ENCODE measurements around the gene ABL1. TPM values are rescaled to one million over a fixed set of nuclear protein-coding genes. Genes with fewer than 3 reads are reported as not detected.

The ABL1 gene
- polyA plus RNA-seq, 3 donors, result 4.5 to 14.5 (median 8.0) TPM

DNA sequence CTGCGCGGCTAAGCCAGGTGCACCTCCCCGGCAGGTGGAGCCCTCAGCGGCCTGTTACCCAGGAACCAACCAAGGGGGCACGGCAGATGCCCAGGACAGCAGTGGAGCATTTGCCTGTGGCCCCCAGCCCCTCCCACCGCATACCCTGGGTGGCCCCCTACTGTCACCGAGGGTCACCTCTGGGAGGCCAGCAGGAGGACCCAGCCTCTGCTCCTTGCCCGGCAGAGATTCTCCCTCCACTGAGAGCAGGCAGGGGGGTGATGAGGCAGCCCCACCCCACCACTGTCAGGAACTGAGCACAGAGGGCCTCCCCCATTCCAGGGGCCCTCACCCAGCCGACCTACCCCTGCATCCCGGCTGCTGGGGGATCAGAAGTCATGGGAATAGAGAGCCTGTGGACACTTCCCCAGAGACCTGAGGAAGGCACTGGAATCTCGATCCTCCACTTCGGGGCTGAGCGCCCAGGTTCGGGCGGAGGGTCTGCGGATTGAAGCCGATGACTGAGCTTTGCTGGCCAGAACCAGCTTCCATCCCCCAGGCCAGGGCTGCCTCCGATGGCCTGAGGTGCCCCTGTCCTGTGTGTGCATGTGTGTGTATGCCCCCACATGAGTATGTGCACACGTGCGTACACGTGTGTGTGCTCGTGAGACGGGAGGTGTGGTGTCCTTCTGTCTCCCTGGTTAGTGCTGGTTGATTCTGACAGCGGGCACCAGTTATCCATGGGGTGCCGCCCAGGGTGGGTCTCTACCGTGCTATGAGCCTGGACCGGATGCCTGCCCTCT is 61.4 kb downstream of the ABL1 start, which contains the start of gene QRFP:
Gene QRFP (minus strand): TSS at position 580 of the 782 bp plus-strand sequence. CDS start 2,974 bp downstream, outside the sequence.
- H3K9me3 ChIP-seq (replicated peaks in 1 of 2; ENCODE audit: control insufficient read depth in 1 of 2, insufficient read depth in 1 of 2, low read length in 2 of 2), result no peaks in the 10 kb centered on the region
- WGBS (ENCODE audit: insufficient coverage), result 96% methylated on average over 24 of the region's 27 CpGs
- peaks cover 0 to 4% of the 10 kb centered on the region in 2 donors for H3K36me3 Mint-ChIP-seq
- H3K27ac Mint-ChIP-seq, result no peak within 1 kb of the TSS
- H3K27ac ChIP-seq (ENCODE audit: low read depth in 1 of 2, low read length in 2 of 2), result no peak within 1 kb of the TSS
- no peak within 1 kb of the TSS for H3K4me2 ChIP-seq (replicated peaks; ENCODE audit: extremely low read depth, low read length, poor library complexity, severe bottlenecking)
- no peak within 1 kb of the TSS for H3K4me3 ChIP-seq (replicated peaks in 1 of 3; ENCODE audit: low read depth in 2 of 3, low read length in 3 of 3)
- H3K27me3 Mint-ChIP-seq (ENCODE audit: low read depth in 3 of 3), result peaks cover 3 to 8% (median 7%) of the 10 kb centered on the region in 3 donors
- H4K20me1 ChIP-seq (ENCODE audit: insufficient read depth, low read length), result no peaks in the 10 kb centered on the region
- TF ChIP-seq, protein P1, sequence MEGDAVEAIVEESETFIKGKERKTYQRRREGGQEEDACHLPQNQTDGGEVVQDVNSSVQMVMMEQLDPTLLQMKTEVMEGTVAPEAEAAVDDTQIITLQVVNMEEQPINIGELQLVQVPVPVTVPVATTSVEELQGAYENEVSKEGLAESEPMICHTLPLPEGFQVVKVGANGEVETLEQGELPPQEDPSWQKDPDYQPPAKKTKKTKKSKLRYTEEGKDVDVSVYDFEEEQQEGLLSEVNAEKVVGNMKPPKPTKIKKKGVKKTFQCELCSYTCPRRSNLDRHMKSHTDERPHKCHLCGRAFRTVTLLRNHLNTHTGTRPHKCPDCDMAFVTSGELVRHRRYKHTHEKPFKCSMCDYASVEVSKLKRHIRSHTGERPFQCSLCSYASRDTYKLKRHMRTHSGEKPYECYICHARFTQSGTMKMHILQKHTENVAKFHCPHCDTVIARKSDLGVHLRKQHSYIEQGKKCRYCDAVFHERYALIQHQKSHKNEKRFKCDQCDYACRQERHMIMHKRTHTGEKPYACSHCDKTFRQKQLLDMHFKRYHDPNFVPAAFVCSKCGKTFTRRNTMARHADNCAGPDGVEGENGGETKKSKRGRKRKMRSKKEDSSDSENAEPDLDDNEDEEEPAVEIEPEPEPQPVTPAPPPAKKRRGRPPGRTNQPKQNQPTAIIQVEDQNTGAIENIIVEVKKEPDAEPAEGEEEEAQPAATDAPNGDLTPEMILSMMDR (IDR thresholded peaks at IDR 0.05), result no peak
- no peak within 1 kb of the TSS for H2AFZ ChIP-seq (ENCODE audit: insufficient read depth, low read depth, low read length, poor library complexity, severe bottlenecking)
- H3K4me3 Mint-ChIP-seq, result no peak within 1 kb of the TSS
- no peaks in the 10 kb centered on the region for H3K79me2 ChIP-seq (ENCODE audit: insufficient read depth, low read length)
- no peak within 1 kb of the TSS for H3K9ac ChIP-seq (ENCODE audit: insufficient read depth, low read length, poor library complexity, severe bottlenecking)
- H3K36me3 ChIP-seq (replicated peaks in 1 of 2; ENCODE audit: control insufficient read depth in 1 of 2, insufficient read depth in 2 of 2, low read length in 2 of 2), result no peaks in the 10 kb centered on the region
- H3K9me3 Mint-ChIP-seq, result peaks cover 0 to 1% (median 0%) of the 10 kb centered on the region in 7 donors
- intact Hi-C loops (cut with micrococcal nuclease), result no loop called here
- peaks cover 17 to 18% of the 10 kb centered on the region in 2 donors for H3K4me1 ChIP-seq (ENCODE audit: control insufficient read depth in 1 of 2, insufficient read depth in 2 of 2, low read length in 2 of 2)
- peaks cover 20% of the 10 kb centered on the region for H3K4me1 Mint-ChIP-seq
- no peaks in the 10 kb centered on the region for H3K27me3 ChIP-seq (ENCODE audit: control insufficient read depth in 2 of 2, insufficient read depth in 2 of 2, low read length in 2 of 2)
- DNase-seq, result no peak

DNA sequence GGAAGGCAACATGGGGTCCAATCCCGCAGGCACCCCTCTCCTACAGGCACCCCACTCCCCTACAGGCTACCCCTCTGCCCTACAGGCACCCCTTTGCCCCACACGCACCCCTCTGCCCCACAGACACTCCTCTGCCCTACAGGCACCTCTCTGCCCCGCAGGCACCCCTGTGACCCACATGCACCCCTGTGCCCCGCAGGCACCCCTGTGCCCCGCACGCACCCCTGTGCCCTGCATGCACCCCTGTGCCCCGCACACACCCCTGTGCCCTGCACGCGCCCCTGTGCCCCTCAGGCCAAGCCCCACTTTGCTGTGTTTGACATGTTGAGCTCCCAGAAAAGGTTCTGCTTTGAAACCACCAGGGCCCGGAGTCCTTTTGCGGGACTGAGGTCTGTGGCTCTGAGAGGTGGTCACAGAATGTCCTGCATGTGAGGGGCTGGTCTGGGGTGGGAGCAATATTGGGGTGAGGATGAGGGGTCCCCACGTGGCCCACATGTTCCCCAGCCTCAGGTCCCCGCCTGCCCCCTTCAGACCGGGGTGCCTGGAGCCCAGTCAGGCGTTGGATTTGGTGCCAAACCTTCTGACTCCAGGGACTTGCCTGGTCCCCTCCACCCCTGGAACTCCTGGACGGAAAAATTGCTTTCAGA is 62.2 kb downstream of the ABL1 start:
- no peaks in the 10 kb centered on the region for H4K20me1 ChIP-seq (ENCODE audit: insufficient read depth, low read length)
- H3K36me3 ChIP-seq (replicated peaks in 1 of 2; ENCODE audit: control insufficient read depth in 1 of 2, insufficient read depth in 2 of 2, low read length in 2 of 2), result no peaks in the 10 kb centered on the region
- H3K36me3 Mint-ChIP-seq, result peaks cover 0 to under 1% of the 10 kb centered on the region in 2 donors
- H2AFZ ChIP-seq (ENCODE audit: insufficient read depth, low read depth, low read length, poor library complexity, severe bottlenecking), result no peak overlapping the region
- no peak overlapping the region for H3K27ac Mint-ChIP-seq
- H3K4me1 Mint-ChIP-seq, result peaks cover 20% of the 10 kb centered on the region
- no peak overlapping the region for H3K4me2 ChIP-seq (replicated peaks; ENCODE audit: extremely low read depth, low read length, poor library complexity, severe bottlenecking)
- no peak overlapping the region for H3K27ac ChIP-seq (ENCODE audit: low read depth in 1 of 2, low read length in 2 of 2)
- TF ChIP-seq, protein P1 (IDR thresholded peaks at IDR 0.05), result no peak
- H3K4me3 Mint-ChIP-seq, result no peak overlapping the region
- no peak overlapping the region for H3K9ac ChIP-seq (ENCODE audit: insufficient read depth, low read length, poor library complexity, severe bottlenecking)
- no peaks in the 10 kb centered on the region for H3K79me2 ChIP-seq (ENCODE audit: insufficient read depth, low read length)
- intact Hi-C loops (cut with micrococcal nuclease), result no loop called here
- 92% methylated on average over 16 of the region's 16 CpGs for WGBS (ENCODE audit: insufficient coverage)
- peaks cover 17 to 18% of the 10 kb centered on the region in 2 donors for H3K4me1 ChIP-seq (ENCODE audit: control insufficient read depth in 1 of 2, insufficient read depth in 2 of 2, low read length in 2 of 2)
- no peaks in the 10 kb centered on the region for H3K27me3 ChIP-seq (ENCODE audit: control insufficient read depth in 2 of 2, insufficient read depth in 2 of 2, low read length in 2 of 2)
- peaks cover 3 to 8% (median 7%) of the 10 kb centered on the region in 3 donors for H3K27me3 Mint-ChIP-seq (ENCODE audit: low read depth in 3 of 3)
- H3K9me3 ChIP-seq (replicated peaks in 1 of 2; ENCODE audit: control insufficient read depth in 1 of 2, insufficient read depth in 1 of 2, low read length in 2 of 2), result no peaks in the 10 kb centered on the region
- no peak overlapping the region for H3K4me3 ChIP-seq (replicated peaks in 1 of 3; ENCODE audit: low read depth in 2 of 3, low read length in 3 of 3)
- peaks cover 0 to 1% (median 0%) of the 10 kb centered on the region in 7 donors for H3K9me3 Mint-ChIP-seq
- DNase-seq, result no peak
